HepG2 (cell line): Measurements from ENCODE around the gene RUSF1. TPM values are rescaled to one million over a fixed set of nuclear protein-coding genes. Genes with fewer than 3 reads are reported as not detected.

Experiments
- AGO2 ChIP-seq: fragments of 200-400 bp; formaldehyde crosslinking; optimal IDR thresholded peaks from 2 replicates; pipeline ENCODE3; 2017; ENCODE audit warnings: mild to moderate bottlenecking, low read depth, low read length, moderate library complexity
- ETV5 ChIP-seq: IDR thresholded peaks from 2 replicates; pipeline ENCODE4 v1.6.1; 2018; ENCODE audit warnings: missing biosample characterization, missing genetic modification reagents, inconsistent platforms, borderline replicate concordance
- HMG20A ChIP-seq: IDR thresholded peaks from 2 replicates; pipeline ENCODE4 v1.6.1; 2016; ENCODE audit warnings: borderline replicate concordance
- KDM4B ChIP-seq: sonication (generic); formaldehyde crosslinking; IDR thresholded peaks from 2 replicates; pipeline ENCODE4 v1.4.0; 2020; ENCODE audit warnings: missing genetic modification reagents
- MATR3 ChIP-seq: sonication (generic); formaldehyde crosslinking; IDR thresholded peaks from 2 replicates; pipeline ENCODE4 v1.4.0; 2020; ENCODE audit warnings: missing genetic modification reagents
- RFXANK ChIP-seq: IDR thresholded peaks from 2 replicates; pipeline ENCODE4 v1.6.1; 2016
- SKI ChIP-seq: fragments of 450-650 bp; IDR thresholded peaks from one replicate; pipeline ENCODE4 v1.6.1; 2018; ENCODE audit warnings: mild to moderate bottlenecking; ENCODE audit not compliant: partially characterized antibody
- ZBTB26 ChIP-seq: IDR thresholded peaks from 2 replicates; pipeline ENCODE4 v1.6.1; 2016; ENCODE audit warnings: missing compliant biosample characterization, missing genetic modification reagents, borderline replicate concordance
- ZFP91 ChIP-seq: sonication (generic); formaldehyde crosslinking; IDR thresholded peaks from 2 replicates; pipeline ENCODE4 v1.9.0; 2022; ENCODE audit warnings: missing genetic modification reagents, mild to moderate bottlenecking, borderline replicate concordance
- ZNF430 ChIP-seq: sonication (generic); formaldehyde crosslinking; IDR thresholded peaks from 2 replicates; pipeline ENCODE4 v1.9.0; 2021; ENCODE audit warnings: mild to moderate bottlenecking, missing genetic modification reagents
- ZNF512 ChIP-seq: sonication (generic); formaldehyde crosslinking; IDR thresholded peaks from 2 replicates; pipeline ENCODE4 v1.4.0; 2020; ENCODE audit warnings: mild to moderate bottlenecking, missing genetic modification reagents
- ZNF552 ChIP-seq: sonication (generic); formaldehyde crosslinking; IDR thresholded peaks from 2 replicates; pipeline ENCODE4 v1.9.0; 2022; ENCODE audit warnings: missing genetic modification reagents, mild to moderate bottlenecking, borderline replicate concordance
- ZNF564 ChIP-seq: sonication (generic); formaldehyde crosslinking; IDR thresholded peaks from 2 replicates; pipeline ENCODE4 v1.8.1; 2023; ENCODE audit warnings: mild to moderate bottlenecking, missing genetic modification reagents
- ZNF639 ChIP-seq: conservative IDR thresholded peaks from 2 replicates; pipeline ENCODE4 v1.6.1; 2018; ENCODE audit warnings: missing genetic modification reagents
- polyA plus RNA-seq, 8 experiments: library from polyadenylated mRNA; depleted of rRNA in 3 of 8; stranded (reverse) in 7 of 8; unstranded in 1 of 8; fragments of >200 nt; fragmentation: Illumina TruSeq in 4 of 8; extraction: Trizol in 4 of 8; gene quantifications; 2 replicates each; pipeline versions ENCODE4 v1.2.1 to v1.2.3, GENCODE V29; 2011 to 2016; ENCODE audit warnings: low read depth in 4 of 8, missing spikeins in 1 of 8, mixed read lengths in 1 of 8; ENCODE audit not compliant: insufficient read depth in 1 of 8
- total RNA-seq, 5 experiments: library from RNA; depleted of rRNA; stranded (reverse); fragments of >200 nt; fragmentation: Illumina TruSeq; extraction: Trizol; gene quantifications; 2 replicates each; pipeline ENCODE4 v1.2.3, GENCODE V29; 2016; ENCODE audit warnings: low read depth in 1 of 5
- TF ChIP-seq, protein P1 (sequence below): sonication (generic); formaldehyde crosslinking; IDR thresholded peaks from 2 replicates; pipeline ENCODE4 v1.5.0; 2020; ENCODE audit warnings: mild to moderate bottlenecking, missing genetic modification reagents

RUSF1 gene
- total and polyA plus RNA-seq, 2 of the 13 experiments (the other 11 are each of a cell fraction or from before 2014, with no cell fraction given) = 40.8 to 50.2 TPM

GRCh38 chr16:31477220-31478216, 30.7 kb downstream of the RUSF1 start (continued):
- TF ChIP-seq, protein P1, sequence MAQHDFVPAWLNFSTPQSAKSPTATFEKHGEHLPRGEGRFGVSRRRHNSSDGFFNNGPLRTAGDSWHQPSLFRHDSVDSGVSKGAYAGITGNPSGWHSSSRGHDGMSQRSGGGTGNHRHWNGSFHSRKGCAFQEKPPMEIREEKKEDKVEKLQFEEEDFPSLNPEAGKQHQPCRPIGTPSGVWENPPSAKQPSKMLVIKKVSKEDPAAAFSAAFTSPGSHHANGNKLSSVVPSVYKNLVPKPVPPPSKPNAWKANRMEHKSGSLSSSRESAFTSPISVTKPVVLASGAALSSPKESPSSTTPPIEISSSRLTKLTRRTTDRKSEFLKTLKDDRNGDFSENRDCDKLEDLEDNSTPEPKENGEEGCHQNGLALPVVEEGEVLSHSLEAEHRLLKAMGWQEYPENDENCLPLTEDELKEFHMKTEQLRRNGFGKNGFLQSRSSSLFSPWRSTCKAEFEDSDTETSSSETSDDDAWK (CRISPR knock-in tag) = no peak
- TF ChIP-seq ZNF512 (CRISPR knock-in tag) (no peak), SKI (peak; percentile 99), KDM4B (CRISPR knock-in tag) (0 out of 2 replicates have a peak, but pooled peaks have one; percentile 59), ZBTB26 (CRISPR knock-in tag) (no peak; the same call in 1 of the 2 replicates), MATR3 (CRISPR knock-in tag) (no peak), ETV5 (peak; percentile 60), ZNF552 (no peak; the same call in 1 of the 2 replicates), AGO2 (peak; percentile 42), ZNF430 (0 out of 2 replicates have a peak, but pooled peaks have one; percentile 17), ZFP91 (CRISPR knock-in tag) (peak; percentile 91), ZNF639 (CRISPR knock-in tag) (no peak; the same call in 1 of the 2 replicates), ZNF564 (CRISPR knock-in tag) (no peak; the same call in none of the 2 replicates), RFXANK (no peak), HMG20A (CRISPR knock-in tag) (no peak; the same call in 1 of the 2 replicates)
